HG03139 (cell line): ENCODE results near the gene ZNF689.
"Not testable (repeated sequence)": the region's sequence is repeated elsewhere in the genome, so short reads cannot be mapped to it uniquely, and the experiment has no call there.

Source experiments
- ATAC-seq: cut with Tn5 transposase; IDR thresholded peaks from one replicate; pipeline ENCODE4 v1.9.1; 2021; ENCODE audit not compliant: unreplicated experiment

ZNF689 gene

GRCh38 chr16:30637139-30637538 is 26.9 kb upstream of the ZNF689 start:
- not testable (repeated sequence) for ATAC-seq

- no peak for ATAC-seq
These were observed 26.4 kb upstream of the ZNF689 start for GRCh38 chr16:30636599-30636998.

- ATAC-seq = no peak
These were observed 23.3 kb upstream of the ZNF689 start for GRCh38 chr16:30633526-30633925.

GRCh38 chr16:30632454-30632853 is 22.3 kb upstream of the ZNF689 start:
- not testable (repeated sequence) for ATAC-seq

GRCh38 chr16:30628628-30629540 is 18.7 kb upstream of the ZNF689 start:
- ATAC-seq = no peak

- ATAC-seq = no peak
These were observed 16.0 kb upstream of the ZNF689 start for GRCh38 chr16:30626236-30626635.

- ATAC-seq = no peak
These were observed 13.5 kb upstream of the ZNF689 start for GRCh38 chr16:30623536-30624283.

GRCh38 chr16:30622455-30623032 is 12.4 kb upstream of the ZNF689 start:
- ATAC-seq = no peak

- ATAC-seq = no peak
These were observed 11.6 kb upstream of the ZNF689 start for GRCh38 chr16:30621765-30622164.

GRCh38 chr16:30620169-30620568 is 10.0 kb upstream of the ZNF689 start:
- no peak for ATAC-seq

- no peak for ATAC-seq
These were observed 9.4 kb upstream of the ZNF689 start for GRCh38 chr16:30619638-30620037.

- ATAC-seq = no peak
These were observed 9.0 kb upstream of the ZNF689 start for GRCh38 chr16:30619202-30619601.

GRCh38 chr16:30615358-30616091 is 5.3 kb upstream of the ZNF689 start:
- no peak for ATAC-seq

- peak; percentile 14 for ATAC-seq
These were observed 925 bp downstream of the ZNF689 start for GRCh38 chr16:30609002-30609925.

- ATAC-seq = no peak
These were observed 4.2 kb downstream of the ZNF689 start for GRCh38 chr16:30606004-30606403.

- ATAC-seq = no peak
These were observed 5.0 kb downstream of the ZNF689 start for GRCh38 chr16:30605158-30605557.

GRCh38 chr16:30604316-30604947 is 5.8 kb downstream of the ZNF689 start:
- no peak for ATAC-seq

GRCh38 chr16:30603945-30604315 is 6.3 kb downstream of the ZNF689 start:
- ATAC-seq = no peak

GRCh38 chr16:30602616-30603277 is 7.4 kb downstream of the ZNF689 start:
- no peak for ATAC-seq
